ENCODE measurements around the gene FADS1.

Gene FADS1

DNA sequence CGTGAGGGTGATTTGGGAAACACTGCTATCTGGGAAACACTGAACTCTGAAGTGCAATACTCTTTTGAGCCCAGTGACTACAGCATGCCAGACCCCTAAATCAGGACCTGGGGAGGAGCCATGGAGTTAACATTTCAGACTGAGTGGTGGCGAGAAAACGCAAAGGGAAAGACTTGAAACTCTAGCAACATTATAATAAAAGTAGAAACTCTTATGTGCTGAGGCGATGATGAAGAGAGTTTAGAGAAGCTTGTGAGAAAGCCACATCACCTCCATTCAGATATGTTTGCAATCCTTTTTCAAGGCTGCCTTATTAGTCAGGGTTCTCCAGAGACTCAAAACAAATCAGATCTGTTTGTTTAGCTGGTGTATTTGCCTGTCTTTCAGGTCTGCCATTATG, 22.2 kb downstream of the FADS1 start:
- peak overlapping the region; percentile 45 for H3K4me2 ChIP-seq (ENCODE audit: low read length)
- H3K9ac ChIP-seq (ENCODE audit: low read length): peak overlapping the region; percentile 35; the same call in 1 of the 2 replicates
- H4K20me1 ChIP-seq (ENCODE audit: insufficient read depth, low read length): no peaks in the 10 kb centered on the region
- H3K36me3 ChIP-seq (ENCODE audit: insufficient read depth, low read length): peaks cover 58% of the 10 kb centered on the region
- H3K79me2 ChIP-seq (ENCODE audit: insufficient read depth, low read length): peaks cover 50% of the 10 kb centered on the region
- peaks cover 4% of the 10 kb centered on the region; the same call in 1 of the 2 replicates for H3F3A ChIP-seq (ENCODE audit: insufficient read depth, low read length)
- no peak overlapping the region for H3K27ac ChIP-seq (ENCODE audit: low read depth, low read length, poor library complexity, severe bottlenecking)
- no peaks in the 10 kb centered on the region for H3K27me3 ChIP-seq (ENCODE audit: insufficient read depth, low read length)
- TF ChIP-seq EZH2 (IDR thresholded peaks at IDR 0.05; ENCODE audit: borderline replicate concordance, low read length): no peak
- TF ChIP-seq, protein P1, sequence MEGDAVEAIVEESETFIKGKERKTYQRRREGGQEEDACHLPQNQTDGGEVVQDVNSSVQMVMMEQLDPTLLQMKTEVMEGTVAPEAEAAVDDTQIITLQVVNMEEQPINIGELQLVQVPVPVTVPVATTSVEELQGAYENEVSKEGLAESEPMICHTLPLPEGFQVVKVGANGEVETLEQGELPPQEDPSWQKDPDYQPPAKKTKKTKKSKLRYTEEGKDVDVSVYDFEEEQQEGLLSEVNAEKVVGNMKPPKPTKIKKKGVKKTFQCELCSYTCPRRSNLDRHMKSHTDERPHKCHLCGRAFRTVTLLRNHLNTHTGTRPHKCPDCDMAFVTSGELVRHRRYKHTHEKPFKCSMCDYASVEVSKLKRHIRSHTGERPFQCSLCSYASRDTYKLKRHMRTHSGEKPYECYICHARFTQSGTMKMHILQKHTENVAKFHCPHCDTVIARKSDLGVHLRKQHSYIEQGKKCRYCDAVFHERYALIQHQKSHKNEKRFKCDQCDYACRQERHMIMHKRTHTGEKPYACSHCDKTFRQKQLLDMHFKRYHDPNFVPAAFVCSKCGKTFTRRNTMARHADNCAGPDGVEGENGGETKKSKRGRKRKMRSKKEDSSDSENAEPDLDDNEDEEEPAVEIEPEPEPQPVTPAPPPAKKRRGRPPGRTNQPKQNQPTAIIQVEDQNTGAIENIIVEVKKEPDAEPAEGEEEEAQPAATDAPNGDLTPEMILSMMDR (IDR thresholded peaks at IDR 0.05; ENCODE audit: low read length): no peak
- no peaks in the 10 kb centered on the region for H3K9me2 ChIP-seq (ENCODE audit: low read depth, low read length)
- peaks cover 57% of the 10 kb centered on the region for H3K4me1 ChIP-seq (ENCODE audit: insufficient read depth, low read length, severe bottlenecking)
- H3K9me3 ChIP-seq (ENCODE audit: low read length): no peaks in the 10 kb centered on the region
- H2AFZ ChIP-seq (ENCODE audit: low read length): no peak overlapping the region
- peak overlapping the region; percentile 37 for H3K4me3 ChIP-seq (ENCODE audit: low read depth, low read length, poor library complexity, severe bottlenecking)

DNA sequence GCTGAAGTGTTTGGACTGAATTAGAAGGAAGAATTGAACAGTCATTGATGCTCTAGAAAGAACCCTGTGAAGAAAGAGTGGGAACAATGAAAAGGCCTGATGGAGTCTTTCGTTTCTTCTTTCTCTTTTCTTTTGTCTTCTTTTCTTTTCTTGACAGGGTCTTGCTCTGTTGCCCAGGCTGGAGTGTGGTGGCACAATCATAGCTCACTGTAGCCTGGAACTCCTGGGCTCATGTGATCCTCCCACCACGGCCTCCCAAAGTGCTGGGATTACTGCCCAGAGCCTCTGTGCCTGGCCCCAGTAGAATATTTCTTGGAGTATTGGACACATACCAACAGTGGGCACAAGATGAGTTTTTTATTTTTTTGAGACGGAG, 23.0 kb downstream of the FADS1 start:
- H3K9me3 ChIP-seq (ENCODE audit: low read length): no peaks in the 10 kb centered on the region
- peak overlapping the region; percentile 67 for H3K4me2 ChIP-seq (ENCODE audit: low read length)
- H2AFZ ChIP-seq (ENCODE audit: low read length): no peak overlapping the region
- H3K9me2 ChIP-seq (ENCODE audit: low read depth, low read length): no peaks in the 10 kb centered on the region
- peak overlapping the region; percentile 81 for H3K9ac ChIP-seq (ENCODE audit: low read length)
- no peak for TF ChIP-seq EZH2 (IDR thresholded peaks at IDR 0.05; ENCODE audit: borderline replicate concordance, low read length)
- TF ChIP-seq, protein P1 (IDR thresholded peaks at IDR 0.05; ENCODE audit: low read length): no peak
- peaks cover 50% of the 10 kb centered on the region for H3K79me2 ChIP-seq (ENCODE audit: insufficient read depth, low read length)
- peaks cover 51% of the 10 kb centered on the region for H3K4me1 ChIP-seq (ENCODE audit: insufficient read depth, low read length, severe bottlenecking)
- no peaks in the 10 kb centered on the region for H4K20me1 ChIP-seq (ENCODE audit: insufficient read depth, low read length)
- H3K27me3 ChIP-seq (ENCODE audit: insufficient read depth, low read length): no peaks in the 10 kb centered on the region
- peak overlapping the region; percentile 83 for H3K27ac ChIP-seq (ENCODE audit: low read depth, low read length, poor library complexity, severe bottlenecking)
- H3F3A ChIP-seq (ENCODE audit: insufficient read depth, low read length): peaks cover 4% of the 10 kb centered on the region; the same call in 1 of the 2 replicates
- H3K4me3 ChIP-seq (ENCODE audit: low read depth, low read length, poor library complexity, severe bottlenecking): peak overlapping the region; percentile 95
- H3K36me3 ChIP-seq (ENCODE audit: insufficient read depth, low read length): peaks cover 58% of the 10 kb centered on the region

DNA sequence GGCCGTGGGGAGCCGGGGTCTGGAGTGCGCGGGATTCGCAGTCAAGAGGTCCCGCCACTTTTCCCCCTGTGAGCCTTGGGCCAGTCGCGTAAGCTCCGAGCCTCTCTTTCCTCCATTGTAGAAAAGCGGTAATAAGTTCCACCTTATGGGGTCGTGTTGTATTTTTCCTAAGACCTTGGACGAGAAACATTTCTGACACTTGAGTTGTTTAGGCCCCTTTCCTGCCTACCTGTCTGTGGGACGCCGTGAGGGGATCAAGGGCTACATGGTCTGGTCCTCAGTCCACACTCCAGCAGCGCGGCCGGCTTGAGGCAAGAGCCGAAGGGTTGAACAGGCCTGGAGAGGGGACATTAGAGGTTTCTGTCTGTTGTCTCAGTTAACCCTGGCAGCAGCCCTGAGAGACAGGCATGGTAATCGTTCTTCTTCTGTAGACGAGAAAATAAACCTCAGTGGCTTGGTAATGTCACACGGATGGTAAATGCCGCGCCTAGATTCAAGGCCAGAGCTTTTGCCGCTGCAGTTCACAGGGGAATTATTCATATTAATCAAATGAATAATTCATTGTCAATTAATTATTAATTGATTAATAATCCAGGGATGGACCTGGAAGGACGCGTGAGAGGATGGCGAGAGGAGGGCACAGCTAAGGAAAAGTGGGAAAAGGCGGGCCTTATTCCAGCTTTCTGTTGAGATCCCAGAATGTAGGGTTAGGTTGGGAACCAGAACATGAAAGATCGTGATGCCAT, 23.5 kb downstream of the FADS1 start:
- Histone ChIP-seq H3K4me2 (ENCODE audit: low read length) (peak overlapping the region; percentile 67), H3F3A (ENCODE audit: insufficient read depth, low read length) (peaks cover 4% of the 10 kb centered on the region; the same call in 1 of the 2 replicates), H4K20me1 (ENCODE audit: insufficient read depth, low read length) (no peaks in the 10 kb centered on the region), H3K9me2 (ENCODE audit: low read depth, low read length) (no peaks in the 10 kb centered on the region), H3K79me2 (ENCODE audit: insufficient read depth, low read length) (peaks cover 46% of the 10 kb centered on the region), H2AFZ (ENCODE audit: low read length) (no peak overlapping the region), H3K36me3 (ENCODE audit: insufficient read depth, low read length) (peaks cover 57% of the 10 kb centered on the region), H3K9ac (ENCODE audit: low read length) (peak overlapping the region; percentile 81), H3K27ac (ENCODE audit: low read depth, low read length, poor library complexity, severe bottlenecking) (peak overlapping the region; percentile 83), H3K27me3 (ENCODE audit: insufficient read depth, low read length) (no peaks in the 10 kb centered on the region), H3K9me3 (ENCODE audit: low read length) (no peaks in the 10 kb centered on the region), H3K4me3 (ENCODE audit: low read depth, low read length, poor library complexity, severe bottlenecking) (peak overlapping the region; percentile 95), H3K4me1 (ENCODE audit: insufficient read depth, low read length, severe bottlenecking) (peaks cover 47% of the 10 kb centered on the region)
- TF ChIP-seq, protein P1 (IDR thresholded peaks at IDR 0.05; ENCODE audit: low read length): no peak
- TF ChIP-seq EZH2 (IDR thresholded peaks at IDR 0.05; ENCODE audit: borderline replicate concordance, low read length): no peak
